Mammary epithelial cell (primary cell): ENCODE results near the gene CLDN34.

Experiments used
- EZH2 ChIP-seq: IDR thresholded peaks from 2 replicates; pipeline ENCODE4 v1.6.1; 2012; ENCODE audit warnings: low read length, inconsistent platforms, borderline replicate concordance
- TF ChIP-seq, protein P1 (sequence below), 2 donors: IDR thresholded peaks in 1 of 2; conservative IDR thresholded peaks in 1 of 2; 2 replicates each; pipeline ENCODE4 v1.5.1; 2011 to 2012; ENCODE audit warnings: inconsistent platforms in 2 of 2, low read length in 2 of 2, mild to moderate bottlenecking in 2 of 2, control low read depth in 1 of 2, low read depth in 1 of 2; ENCODE audit not compliant: insufficient read depth in 1 of 2; ENCODE audit errors: extremely low read depth in 1 of 2

- TF ChIP-seq, protein P1, sequence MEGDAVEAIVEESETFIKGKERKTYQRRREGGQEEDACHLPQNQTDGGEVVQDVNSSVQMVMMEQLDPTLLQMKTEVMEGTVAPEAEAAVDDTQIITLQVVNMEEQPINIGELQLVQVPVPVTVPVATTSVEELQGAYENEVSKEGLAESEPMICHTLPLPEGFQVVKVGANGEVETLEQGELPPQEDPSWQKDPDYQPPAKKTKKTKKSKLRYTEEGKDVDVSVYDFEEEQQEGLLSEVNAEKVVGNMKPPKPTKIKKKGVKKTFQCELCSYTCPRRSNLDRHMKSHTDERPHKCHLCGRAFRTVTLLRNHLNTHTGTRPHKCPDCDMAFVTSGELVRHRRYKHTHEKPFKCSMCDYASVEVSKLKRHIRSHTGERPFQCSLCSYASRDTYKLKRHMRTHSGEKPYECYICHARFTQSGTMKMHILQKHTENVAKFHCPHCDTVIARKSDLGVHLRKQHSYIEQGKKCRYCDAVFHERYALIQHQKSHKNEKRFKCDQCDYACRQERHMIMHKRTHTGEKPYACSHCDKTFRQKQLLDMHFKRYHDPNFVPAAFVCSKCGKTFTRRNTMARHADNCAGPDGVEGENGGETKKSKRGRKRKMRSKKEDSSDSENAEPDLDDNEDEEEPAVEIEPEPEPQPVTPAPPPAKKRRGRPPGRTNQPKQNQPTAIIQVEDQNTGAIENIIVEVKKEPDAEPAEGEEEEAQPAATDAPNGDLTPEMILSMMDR (conservative IDR thresholded peaks at IDR 0.05 in 1 of 2, IDR thresholded peaks at IDR 0.05 in 1 of 2; ENCODE audit: extremely low read depth in 1 of 2, insufficient read depth in 1 of 2, low read depth in 1 of 2, low read length in 2 of 2): no peak
- no peak for TF ChIP-seq EZH2
These were observed 49.5 kb downstream of the CLDN34 start for GRCh38 chrX:10016519-10017132.
